ENCODE results near the gene PFAS. TPM values are rescaled to one million over a fixed set of nuclear protein-coding genes. Genes with fewer than 3 reads are reported as not detected.

Gene PFAS
- total RNA-seq, 1 donor from 2014 or later = 35.4 TPM

DNA sequence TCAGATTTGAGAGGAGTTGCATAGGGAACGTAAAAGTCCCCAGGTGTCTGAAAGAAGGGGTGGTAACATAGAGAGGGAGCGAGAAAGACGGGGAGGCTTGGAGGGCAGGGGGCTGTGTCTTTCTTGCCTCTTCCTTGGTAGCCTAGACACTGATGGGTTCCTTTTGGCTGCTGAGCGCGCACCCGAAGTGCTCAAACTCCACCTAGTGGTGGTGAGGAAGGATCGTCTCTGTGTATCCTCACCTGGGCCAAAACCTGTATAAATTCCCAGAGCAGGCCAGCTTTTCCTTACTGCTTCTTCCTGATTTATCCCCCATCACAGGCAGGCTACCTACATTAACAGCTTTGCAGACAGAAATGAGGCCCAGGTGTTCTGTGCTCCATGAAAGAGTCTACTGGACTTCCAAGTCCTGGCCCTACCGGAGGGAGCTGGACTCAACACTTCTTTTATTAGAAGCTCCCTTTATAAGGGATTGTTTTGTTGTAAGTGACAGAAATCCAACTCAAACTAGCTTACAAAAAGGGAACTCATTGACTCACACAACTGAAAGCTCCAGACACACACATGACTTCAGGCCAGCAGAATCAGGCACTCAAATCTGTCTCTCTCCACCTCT is 51.6 kb downstream of the PFAS start:
- no peak overlapping the region for H2AFZ ChIP-seq (ENCODE audit: low read depth, low read length)
- no peaks in the 10 kb centered on the region for H3K27me3 ChIP-seq (ENCODE audit: insufficient read depth, low read length)
- FAIRE-seq (peak; percentile 66), DNase-seq (ENCODE audit: low read depth) (peak; percentile 39)
- TF ChIP-seq, protein P1, sequence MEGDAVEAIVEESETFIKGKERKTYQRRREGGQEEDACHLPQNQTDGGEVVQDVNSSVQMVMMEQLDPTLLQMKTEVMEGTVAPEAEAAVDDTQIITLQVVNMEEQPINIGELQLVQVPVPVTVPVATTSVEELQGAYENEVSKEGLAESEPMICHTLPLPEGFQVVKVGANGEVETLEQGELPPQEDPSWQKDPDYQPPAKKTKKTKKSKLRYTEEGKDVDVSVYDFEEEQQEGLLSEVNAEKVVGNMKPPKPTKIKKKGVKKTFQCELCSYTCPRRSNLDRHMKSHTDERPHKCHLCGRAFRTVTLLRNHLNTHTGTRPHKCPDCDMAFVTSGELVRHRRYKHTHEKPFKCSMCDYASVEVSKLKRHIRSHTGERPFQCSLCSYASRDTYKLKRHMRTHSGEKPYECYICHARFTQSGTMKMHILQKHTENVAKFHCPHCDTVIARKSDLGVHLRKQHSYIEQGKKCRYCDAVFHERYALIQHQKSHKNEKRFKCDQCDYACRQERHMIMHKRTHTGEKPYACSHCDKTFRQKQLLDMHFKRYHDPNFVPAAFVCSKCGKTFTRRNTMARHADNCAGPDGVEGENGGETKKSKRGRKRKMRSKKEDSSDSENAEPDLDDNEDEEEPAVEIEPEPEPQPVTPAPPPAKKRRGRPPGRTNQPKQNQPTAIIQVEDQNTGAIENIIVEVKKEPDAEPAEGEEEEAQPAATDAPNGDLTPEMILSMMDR (IDR thresholded peaks at IDR 0.05; ENCODE audit: insufficient read depth, low read depth, low read length) = peak; percentile 77
- TF ChIP-seq EZH2 (IDR thresholded peaks at IDR 0.05; ENCODE audit: insufficient read depth, low read length) = no peak
- H3K9ac ChIP-seq (ENCODE audit: low read length) = no peak overlapping the region
- no peak overlapping the region for H3K4me3 ChIP-seq (ENCODE audit: insufficient read depth, low read depth, low read length)
- no peaks in the 10 kb centered on the region for H3K4me1 ChIP-seq (ENCODE audit: insufficient read depth, low read length)
- no peaks in the 10 kb centered on the region for H4K20me1 ChIP-seq (ENCODE audit: insufficient read depth, low read length)
- Mint-ChIP-seq H3K27me3 (ENCODE audit: low read depth, unreplicated experiment) (peaks cover 4% of the 10 kb centered on the region), H3K36me3 (ENCODE audit: low read depth, unreplicated experiment) (no peaks in the 10 kb centered on the region), H3K27ac (ENCODE audit: unreplicated experiment) (no peak overlapping the region), H3K4me1 (ENCODE audit: low read depth, unreplicated experiment) (no peaks in the 10 kb centered on the region), H3K4me3 (ENCODE audit: unreplicated experiment) (no peak overlapping the region), H3K9me3 (ENCODE audit: unreplicated experiment) (no peaks in the 10 kb centered on the region)
- H3K4me2 ChIP-seq (ENCODE audit: low read length) = no peak overlapping the region
- no peaks in the 10 kb centered on the region for H3K36me3 ChIP-seq (ENCODE audit: insufficient read depth, low read length)
- H3K79me2 ChIP-seq (ENCODE audit: insufficient read depth, low read length) = no peaks in the 10 kb centered on the region
- no peak overlapping the region for H3K27ac ChIP-seq (ENCODE audit: low read depth, low read length)
- H3K9me3 ChIP-seq (ENCODE audit: insufficient read depth, low read depth, low read length) = no peaks in the 10 kb centered on the region

GRCh38 chr17:8310601-8311123 is 61.6 kb downstream of the PFAS start:
- no peaks in the 10 kb centered on the region for H3K36me3 ChIP-seq (ENCODE audit: insufficient read depth, low read length)
- Mint-ChIP-seq H3K9me3 (ENCODE audit: unreplicated experiment) (no peaks in the 10 kb centered on the region), H3K4me1 (ENCODE audit: low read depth, unreplicated experiment) (peaks cover 7% of the 10 kb centered on the region), H3K27me3 (ENCODE audit: low read depth, unreplicated experiment) (peaks cover 35% of the 10 kb centered on the region), H3K36me3 (ENCODE audit: low read depth, unreplicated experiment) (no peaks in the 10 kb centered on the region), H3K27ac (ENCODE audit: unreplicated experiment) (no peak overlapping the region), H3K4me3 (ENCODE audit: unreplicated experiment) (no peak overlapping the region)
- H3K79me2 ChIP-seq (ENCODE audit: insufficient read depth, low read length) = no peaks in the 10 kb centered on the region
- no peaks in the 10 kb centered on the region for H4K20me1 ChIP-seq (ENCODE audit: insufficient read depth, low read length)
- no peak overlapping the region for H3K4me3 ChIP-seq (ENCODE audit: insufficient read depth, low read depth, low read length)
- FAIRE-seq (no peak), DNase-seq (ENCODE audit: low read depth) (no peak)
- H3K27me3 ChIP-seq (ENCODE audit: insufficient read depth, low read length) = peaks cover 24% of the 10 kb centered on the region
- no peak overlapping the region for H3K4me2 ChIP-seq (ENCODE audit: low read length)
- TF ChIP-seq, protein P1 (IDR thresholded peaks at IDR 0.05; ENCODE audit: insufficient read depth, low read depth, low read length) = no peak
- no peak for TF ChIP-seq EZH2 (IDR thresholded peaks at IDR 0.05; ENCODE audit: insufficient read depth, low read length)
- H3K27ac ChIP-seq (ENCODE audit: low read depth, low read length) = no peak overlapping the region
- no peaks in the 10 kb centered on the region for H3K9me3 ChIP-seq (ENCODE audit: insufficient read depth, low read depth, low read length)
- no peak overlapping the region for H2AFZ ChIP-seq (ENCODE audit: low read depth, low read length)
- H3K4me1 ChIP-seq (ENCODE audit: insufficient read depth, low read length) = no peaks in the 10 kb centered on the region
- H3K9ac ChIP-seq (ENCODE audit: low read length) = no peak overlapping the region

DNA sequence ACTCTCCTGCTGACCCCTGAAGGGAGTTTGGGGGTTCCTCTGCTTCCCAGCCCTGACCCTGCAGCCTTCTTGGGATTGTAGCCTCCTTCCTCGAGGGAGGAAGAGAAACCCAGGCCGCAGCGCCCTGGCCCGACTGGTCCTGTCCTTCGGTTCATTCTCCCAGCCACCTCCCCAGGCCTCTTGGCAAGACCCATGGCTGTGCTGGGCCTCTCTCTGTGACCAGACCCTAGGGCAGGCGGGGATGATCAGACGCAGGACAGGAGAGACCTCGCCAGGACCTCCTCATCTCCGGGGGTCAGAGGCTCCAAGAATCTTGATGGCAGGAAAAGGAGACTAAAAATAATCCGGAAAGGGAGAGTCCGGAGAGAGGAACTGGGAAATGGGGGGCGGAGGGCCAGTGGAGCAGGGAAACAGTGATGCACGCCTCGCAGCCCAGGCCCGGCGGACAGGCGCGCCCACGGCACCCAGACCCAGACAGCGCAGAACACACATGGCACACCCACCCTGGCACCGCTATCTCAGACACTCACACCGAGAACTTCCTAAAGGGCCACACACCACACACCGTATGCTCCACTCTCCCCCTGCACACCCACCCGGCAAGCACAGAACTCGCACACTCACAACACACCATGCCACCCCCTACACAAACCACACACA is 62.2 kb downstream of the PFAS start:
- H3K36me3 Mint-ChIP-seq (ENCODE audit: low read depth, unreplicated experiment) = no peaks in the 10 kb centered on the region
- no peak overlapping the region for H3K4me3 Mint-ChIP-seq (ENCODE audit: unreplicated experiment)
- Histone ChIP-seq H3K9ac (ENCODE audit: low read length) (no peak overlapping the region), H3K36me3 (ENCODE audit: insufficient read depth, low read length) (no peaks in the 10 kb centered on the region), H3K27me3 (ENCODE audit: insufficient read depth, low read length) (peaks cover 30% of the 10 kb centered on the region), H3K4me1 (ENCODE audit: insufficient read depth, low read length) (no peaks in the 10 kb centered on the region), H3K9me3 (ENCODE audit: insufficient read depth, low read depth, low read length) (no peaks in the 10 kb centered on the region), H3K4me2 (ENCODE audit: low read length) (no peak overlapping the region), H3K79me2 (ENCODE audit: insufficient read depth, low read length) (no peaks in the 10 kb centered on the region), H3K4me3 (ENCODE audit: insufficient read depth, low read depth, low read length) (no peak overlapping the region), H2AFZ (ENCODE audit: low read depth, low read length) (no peak overlapping the region), H3K27ac (ENCODE audit: low read depth, low read length) (no peak overlapping the region), H4K20me1 (ENCODE audit: insufficient read depth, low read length) (no peaks in the 10 kb centered on the region)
- no peak overlapping the region for H3K27ac Mint-ChIP-seq (ENCODE audit: unreplicated experiment)
- FAIRE-seq (no peak), DNase-seq (ENCODE audit: low read depth) (no peak)
- TF ChIP-seq, protein P1 (IDR thresholded peaks at IDR 0.05; ENCODE audit: insufficient read depth, low read depth, low read length) = no peak
- no peak for TF ChIP-seq EZH2 (IDR thresholded peaks at IDR 0.05; ENCODE audit: insufficient read depth, low read length)
- H3K4me1 Mint-ChIP-seq (ENCODE audit: low read depth, unreplicated experiment) = peaks cover 11% of the 10 kb centered on the region
- H3K9me3 Mint-ChIP-seq (ENCODE audit: unreplicated experiment) = no peaks in the 10 kb centered on the region
- peaks cover 41% of the 10 kb centered on the region for H3K27me3 Mint-ChIP-seq (ENCODE audit: low read depth, unreplicated experiment)

Measured in astrocyte (in vitro differentiated cells and primary cell).